ENCODE data around the gene HS6ST3.
"Not testable (repeated sequence)": the region's sequence is repeated elsewhere in the genome, so short reads cannot be mapped to it uniquely, and the experiment has no call there.

The HS6ST3 gene

DNA sequence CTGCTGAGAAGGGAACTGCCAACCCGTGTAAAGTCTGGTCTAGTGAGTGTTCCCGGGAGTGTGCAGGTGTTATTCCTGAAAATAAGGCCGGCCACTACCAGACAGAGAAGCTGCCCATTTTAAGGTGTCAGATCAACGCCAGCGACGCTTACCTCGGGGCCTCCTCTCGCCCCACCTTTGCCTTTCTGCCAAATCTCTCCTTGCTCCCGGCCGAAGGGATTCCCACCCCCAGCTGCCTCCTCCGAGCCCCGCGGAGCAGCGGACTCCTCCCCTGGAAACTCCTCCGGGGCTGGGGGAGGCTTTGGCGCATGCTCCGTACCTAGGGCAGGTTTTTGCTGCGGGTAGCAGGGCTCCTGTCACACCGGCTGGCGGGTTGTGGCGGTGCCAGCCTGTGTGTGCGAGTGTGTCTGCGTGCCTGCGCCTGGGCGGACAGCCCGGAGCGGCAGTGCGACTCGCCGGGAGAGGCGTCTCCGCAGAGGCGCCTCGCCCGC lies at the start of gene HS6ST3:
Gene HS6ST3, plus strand, starts transcription at position 359 of the 491 bp plus-strand sequence.
- peak; percentile 23 for DNase-seq

DNA sequence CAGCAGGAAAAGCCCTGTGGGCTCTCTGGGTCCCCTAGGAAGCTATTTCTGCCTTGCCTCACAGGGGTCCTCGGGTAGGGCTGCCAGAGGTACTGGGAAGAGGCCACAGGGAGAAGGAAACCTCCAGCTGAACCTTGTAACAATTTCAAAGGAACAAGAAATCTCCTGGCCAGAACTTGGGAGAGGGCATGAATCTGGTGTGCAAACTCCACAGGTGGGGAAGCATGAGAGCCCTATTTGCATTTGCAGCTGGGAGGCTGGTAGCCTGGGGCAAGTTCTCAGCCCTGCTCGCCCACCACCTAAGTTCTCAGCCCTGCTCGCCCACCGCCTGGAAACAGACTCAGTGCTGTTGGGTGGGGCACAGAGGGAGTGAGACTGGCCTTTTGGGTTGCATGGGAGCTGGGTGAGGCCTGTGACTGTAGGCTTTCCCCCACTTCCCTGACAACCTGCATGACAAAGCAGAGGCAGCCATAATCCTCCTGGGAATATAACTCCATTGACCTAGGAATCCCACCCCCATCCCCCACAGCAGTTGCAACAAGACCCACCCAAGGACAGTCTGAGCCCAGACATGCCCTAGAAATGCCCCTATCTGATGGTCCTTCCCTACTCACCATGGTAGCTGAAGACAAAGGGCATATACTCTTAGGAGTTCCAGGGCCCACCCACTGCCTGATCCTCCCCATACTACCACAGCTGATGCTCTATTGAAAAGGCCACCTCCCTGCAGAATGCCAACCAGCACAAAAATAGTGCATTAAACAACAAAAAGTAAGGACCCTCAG lies 48.4 kb upstream of the HS6ST3 start:
- no peak for DNase-seq

DNA sequence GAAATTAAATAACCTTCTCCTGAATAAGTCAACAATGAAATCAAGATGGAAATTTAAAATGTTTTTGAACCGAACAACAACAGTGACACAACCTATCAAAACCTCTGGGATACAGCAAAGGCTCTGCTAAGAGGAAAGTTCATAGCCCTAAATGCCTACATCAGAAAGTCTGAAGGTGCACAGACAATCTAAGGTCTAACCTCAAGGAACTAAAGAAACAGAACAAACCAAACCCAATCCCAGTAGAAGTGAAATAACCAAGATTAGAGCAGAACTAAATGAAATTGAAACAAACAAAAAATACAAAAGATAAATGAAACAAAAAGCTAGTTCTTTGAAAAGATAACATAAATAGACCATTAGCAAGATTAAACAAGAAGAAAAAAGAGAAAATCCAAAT lies 45.7 kb upstream of the HS6ST3 start:
- DNase-seq = no peak

DNA sequence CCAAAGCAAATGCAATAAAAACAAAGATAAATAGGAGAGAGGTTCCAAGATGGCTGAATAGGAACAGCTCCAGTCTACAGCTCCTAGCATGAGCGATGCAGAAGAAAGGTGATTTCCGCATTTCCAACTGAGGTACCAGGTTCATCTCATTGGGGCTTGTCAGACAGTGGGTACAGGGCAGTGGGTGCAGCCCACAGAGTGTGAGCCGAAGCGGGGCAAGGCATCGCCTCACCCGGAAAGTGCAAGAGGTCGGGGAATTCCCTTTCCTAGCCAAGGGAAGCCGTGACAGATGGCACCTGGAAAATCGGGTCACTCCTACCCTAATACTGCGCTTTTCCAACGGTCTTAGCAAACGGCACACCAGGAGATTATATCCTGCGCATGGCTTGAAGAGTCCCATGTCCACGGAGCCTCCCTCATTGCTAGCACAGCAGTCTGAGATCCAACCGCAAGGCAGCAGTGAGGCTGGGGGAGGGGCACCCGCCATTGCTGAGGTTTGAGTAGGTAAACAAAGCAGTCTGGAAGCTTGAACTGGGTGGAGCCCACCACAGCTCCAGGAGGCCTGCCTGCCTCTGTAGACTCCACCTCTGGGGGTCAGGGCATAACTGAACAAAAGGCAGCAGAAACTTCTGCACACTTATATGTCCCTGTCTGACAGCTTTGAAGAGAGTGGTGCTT lies 43.3 kb upstream of the HS6ST3 start:
- not testable (repeated sequence) for DNase-seq

DNA sequence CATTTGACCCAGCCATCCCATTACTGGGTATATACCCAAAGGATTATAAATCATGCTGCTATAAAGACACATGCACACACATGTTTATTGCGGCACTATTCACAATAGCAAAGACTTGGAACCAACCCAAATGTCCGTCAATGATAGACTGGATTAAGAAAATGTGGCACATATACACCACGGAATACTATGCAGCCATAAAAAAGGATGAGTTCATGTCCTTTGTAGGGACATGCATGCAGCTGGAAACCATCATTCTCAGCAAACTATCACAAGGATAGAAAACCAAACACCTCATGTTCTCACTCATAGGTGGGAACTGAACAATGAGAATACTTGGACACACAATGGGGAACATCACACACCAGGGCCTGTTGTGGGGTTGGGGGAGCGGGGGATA lies 39.0 kb upstream of the HS6ST3 start:
- not testable (repeated sequence) for DNase-seq

DNA sequence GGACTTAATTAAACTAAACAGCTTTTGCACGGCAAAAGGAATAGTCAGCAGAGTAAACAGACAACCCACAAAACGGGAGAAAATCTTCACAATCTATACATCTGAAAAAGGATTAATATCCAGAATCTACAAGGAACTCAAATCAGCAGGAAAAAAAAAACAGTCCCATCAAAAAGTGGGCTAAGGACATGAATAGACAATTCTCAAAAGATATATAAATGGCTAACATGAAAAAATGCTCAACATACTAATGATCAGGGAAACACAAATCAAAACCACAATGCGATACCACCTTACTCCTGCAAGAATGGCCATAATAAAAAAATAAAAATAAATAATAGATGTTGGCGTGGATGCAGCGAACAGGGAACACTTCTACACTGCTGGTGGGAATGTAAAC lies 38.4 kb upstream of the HS6ST3 start:
- DNase-seq = not testable (repeated sequence)

DNA sequence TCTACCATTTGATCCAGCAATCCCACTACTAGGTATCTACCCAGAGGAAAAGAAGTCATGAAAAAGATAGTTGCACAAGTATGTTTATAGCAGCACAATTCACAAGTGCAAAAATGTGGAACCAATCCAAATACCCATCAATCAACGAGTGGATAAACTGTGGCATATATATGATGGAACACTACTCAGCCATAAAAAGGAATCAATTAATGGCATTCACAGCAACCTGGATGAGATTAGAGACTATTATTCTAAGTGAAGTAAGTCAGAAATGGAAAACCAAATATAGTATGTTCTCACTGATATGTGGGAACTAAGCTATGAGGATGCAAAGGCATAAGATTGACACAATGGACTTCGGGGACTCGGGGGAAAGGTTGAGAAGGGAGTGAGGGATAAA lies 38.0 kb upstream of the HS6ST3 start:
- not testable (repeated sequence) for DNase-seq

DNA sequence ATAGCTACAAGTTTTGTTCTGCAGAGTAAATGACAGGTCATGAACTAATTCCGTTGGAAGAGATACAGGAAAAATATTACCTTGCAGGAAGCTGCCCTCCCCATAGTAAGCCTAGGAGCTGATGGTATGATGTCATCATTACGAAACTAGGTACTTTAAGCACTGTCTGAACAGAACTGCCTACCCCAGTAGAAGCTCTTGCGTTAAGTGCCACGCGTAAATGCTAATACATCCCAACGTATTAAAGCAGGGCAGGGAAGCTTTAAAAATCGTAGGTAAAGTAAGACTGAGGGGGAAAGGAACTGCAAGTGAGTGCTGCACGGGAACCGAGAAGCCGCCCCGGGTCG lies 37.3 kb upstream of the HS6ST3 start:
- DNase-seq = no peak

DNA sequence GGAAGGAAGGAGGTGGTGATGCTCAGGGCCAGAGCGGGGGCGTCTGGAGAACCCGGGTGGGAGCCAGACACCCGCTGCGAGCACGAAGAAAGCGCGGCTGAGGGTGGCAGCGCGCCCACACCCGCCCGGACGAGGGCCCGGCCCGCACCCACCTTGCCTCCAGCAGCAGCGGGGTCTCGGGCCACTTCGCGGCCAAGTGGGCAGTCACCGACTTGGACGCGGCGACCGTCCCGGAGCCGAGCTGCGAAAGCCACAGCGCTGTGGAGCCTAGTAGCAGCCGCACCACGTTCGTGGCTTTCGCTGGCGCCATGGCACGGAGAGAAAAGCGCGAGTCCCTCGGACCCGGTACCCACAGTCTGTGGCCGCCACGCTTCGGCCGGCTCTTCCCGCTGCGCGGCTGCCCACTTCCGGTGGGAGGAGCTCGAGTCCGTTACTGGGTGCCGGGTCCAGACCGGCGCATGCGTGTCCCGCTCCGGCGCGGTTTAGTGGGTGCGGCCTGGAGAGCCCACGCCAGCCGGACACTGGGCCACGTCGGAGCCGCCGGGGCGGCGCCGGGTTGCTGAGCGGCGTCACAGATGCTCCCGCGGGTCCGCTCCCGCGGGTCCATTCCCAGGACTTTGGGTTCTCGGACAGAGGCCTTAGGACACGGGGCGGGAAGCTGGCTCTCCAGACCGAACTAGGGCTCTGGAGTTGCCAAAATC lies 36.8 kb upstream of the HS6ST3 start, which contains the start of gene UGGT2:
Gene UGGT2, minus strand, starts transcription at position 399 of the 701 bp plus-strand sequence. Its CDS starts 89 bp downstream, at position 310.
- peak; percentile 97 for DNase-seq

DNA sequence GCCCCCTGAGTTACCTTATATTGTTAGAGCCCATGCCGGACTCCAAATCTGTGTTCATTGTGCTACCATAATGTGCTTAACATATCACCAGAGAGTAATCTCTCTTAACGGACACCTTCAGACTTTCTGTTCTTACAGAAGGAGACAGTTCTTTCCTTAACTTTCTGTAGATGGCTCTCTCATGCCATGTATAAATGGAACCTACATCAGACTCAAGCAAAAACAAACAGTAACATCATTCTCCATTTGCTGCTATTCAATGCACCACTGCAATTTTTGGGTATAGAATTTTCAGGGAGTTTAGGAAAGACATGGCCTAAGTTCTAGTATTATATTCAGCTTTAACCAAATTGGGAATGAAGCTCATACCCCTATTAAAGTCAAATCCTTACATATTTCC lies 24.1 kb upstream of the HS6ST3 start:
- DNase-seq = no peak

DNA sequence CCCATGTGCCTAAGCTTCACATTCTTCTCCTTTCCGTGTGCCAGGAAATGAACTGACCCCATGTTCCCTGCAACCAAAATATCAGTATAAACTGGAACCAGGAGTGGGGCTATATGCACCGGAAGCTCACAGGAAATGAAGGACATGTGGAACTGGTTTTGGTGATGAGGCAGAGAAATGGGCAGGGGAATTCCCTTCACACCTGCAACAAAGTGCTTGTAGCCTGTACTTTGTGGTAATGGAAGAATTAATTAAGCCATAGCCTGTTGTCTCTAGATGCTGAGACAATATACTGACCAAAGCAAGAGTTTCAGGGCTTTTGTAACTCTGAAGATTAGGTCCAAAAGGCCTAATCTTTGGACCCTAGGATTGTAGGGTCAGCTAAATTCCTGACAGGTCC lies 21.2 kb upstream of the HS6ST3 start:
- DNase-seq = no peak

DNA sequence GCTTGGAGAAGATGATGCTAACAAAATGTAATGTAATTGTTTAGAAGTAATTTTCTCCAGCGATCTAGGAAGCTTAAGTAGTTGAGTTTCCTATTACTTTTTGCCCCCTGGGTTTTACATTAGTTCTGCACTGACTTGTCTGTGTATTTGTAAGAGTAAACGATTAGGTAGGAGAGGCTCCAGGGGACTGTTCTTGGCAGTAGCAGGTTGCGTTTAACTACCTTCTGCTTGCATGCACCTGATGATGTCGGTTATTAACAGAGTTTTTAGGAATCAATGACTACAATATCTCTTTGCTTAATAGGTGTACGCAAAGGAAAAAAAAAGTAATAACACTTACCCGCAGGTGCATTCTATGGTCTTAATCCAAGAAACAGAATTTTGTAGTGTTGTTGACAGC lies 18.4 kb upstream of the HS6ST3 start:
- DNase-seq = no peak

DNA sequence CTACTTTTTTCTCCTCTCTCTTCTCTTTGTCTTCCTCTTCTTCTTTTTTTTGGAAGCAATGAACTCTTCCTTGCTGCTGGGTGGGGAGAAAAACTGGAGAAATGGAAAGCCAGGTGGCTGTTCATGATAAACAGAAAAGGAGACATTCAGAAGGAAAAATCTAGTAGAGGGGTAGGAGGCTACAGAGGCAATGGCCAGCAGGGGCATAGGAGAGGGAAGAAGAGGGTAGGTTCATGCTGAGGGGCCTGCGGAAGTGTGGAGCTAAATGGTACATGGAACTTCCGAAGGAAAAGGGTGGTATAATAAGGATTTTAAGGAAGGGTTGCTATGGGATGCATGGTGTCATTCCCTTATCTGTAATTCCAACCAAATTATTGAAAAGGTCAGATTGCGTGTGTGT lies 17.5 kb upstream of the HS6ST3 start:
- no peak for DNase-seq

DNA sequence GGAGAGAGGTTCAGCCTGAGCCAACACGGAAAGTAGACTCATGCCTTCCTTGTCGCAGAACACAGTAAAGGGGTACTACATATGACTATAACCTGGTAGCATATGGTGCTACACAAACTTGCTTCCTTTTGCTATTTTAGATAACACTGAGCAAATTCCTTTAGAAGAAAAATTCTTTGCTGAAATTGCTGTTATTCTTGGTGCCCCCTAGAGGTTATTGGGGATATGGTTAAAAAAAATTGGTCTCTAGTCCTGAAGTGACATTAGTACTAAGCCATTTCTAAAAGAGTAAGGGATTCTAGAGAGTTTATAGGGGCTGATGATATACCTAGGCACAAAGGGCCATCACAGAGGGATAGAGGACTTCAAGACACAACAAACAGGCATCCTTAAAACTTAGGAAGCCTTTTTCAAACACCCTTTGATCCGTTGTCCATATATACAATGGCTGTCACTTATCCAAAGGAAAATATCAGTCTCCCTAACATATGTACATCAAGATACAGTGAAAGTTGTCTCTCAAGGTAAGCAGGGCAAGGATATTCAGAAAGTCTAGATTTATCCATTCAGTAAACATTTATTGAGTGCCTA lies 13.9 kb upstream of the HS6ST3 start:
- no peak for DNase-seq

DNA sequence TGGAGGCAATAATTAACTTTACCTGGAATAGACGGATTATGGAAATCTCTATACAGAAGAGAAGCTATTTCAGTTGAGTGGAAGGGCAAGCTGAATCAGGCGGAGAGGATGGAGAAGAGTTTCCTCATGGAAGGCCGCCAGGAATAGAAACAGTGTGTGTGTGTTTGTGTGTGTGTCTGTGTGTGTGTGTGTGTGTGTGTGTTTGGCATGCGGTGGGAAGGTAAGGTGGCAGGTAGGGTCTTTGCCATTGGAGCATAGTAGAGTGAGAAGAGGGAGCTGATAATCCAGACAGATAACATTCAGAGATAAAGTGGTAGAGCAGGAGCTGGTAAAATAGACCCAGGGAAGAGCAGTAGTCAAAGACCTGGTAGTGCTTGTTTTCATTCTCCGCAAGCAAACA lies 9.2 kb upstream of the HS6ST3 start:
- DNase-seq = no peak

DNA sequence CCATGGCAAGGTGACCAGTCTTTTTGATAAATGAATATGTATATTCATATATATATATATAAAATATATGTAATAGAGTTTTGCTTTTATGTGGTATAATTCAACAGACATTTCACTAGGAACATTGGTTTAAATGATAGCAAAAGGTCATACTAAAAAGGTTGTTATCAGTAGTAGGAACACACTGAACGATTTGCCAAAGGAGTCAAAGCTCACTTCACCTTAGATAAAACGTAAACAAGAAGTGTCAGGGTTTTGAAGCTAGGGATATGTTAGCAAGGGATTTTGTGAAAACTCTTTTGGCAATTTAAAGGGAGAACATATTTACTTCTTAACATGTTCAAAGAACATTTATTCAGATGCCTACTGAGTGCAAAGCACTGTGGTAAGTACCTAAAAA lies 8.0 kb upstream of the HS6ST3 start:
- no peak for DNase-seq

DNA sequence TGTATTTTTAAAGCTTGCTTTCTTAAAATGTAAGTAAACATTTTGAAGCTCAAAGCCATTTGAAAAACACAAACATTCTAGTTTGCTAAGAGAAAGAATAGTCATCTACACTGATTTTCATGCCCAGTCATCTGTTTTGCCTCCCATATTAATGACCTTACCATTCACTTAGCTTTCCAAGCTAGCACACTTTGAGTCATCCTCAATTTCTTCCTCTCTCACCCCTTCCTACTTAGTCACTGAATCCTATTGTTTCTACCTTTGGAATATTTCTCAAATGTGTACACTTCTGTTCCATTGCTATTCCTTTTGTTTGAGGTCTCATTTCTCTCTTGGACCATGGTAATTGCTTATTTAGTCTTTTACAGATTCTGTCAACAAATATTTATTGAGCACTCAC lies 7.3 kb upstream of the HS6ST3 start:
- no peak for DNase-seq

DNA sequence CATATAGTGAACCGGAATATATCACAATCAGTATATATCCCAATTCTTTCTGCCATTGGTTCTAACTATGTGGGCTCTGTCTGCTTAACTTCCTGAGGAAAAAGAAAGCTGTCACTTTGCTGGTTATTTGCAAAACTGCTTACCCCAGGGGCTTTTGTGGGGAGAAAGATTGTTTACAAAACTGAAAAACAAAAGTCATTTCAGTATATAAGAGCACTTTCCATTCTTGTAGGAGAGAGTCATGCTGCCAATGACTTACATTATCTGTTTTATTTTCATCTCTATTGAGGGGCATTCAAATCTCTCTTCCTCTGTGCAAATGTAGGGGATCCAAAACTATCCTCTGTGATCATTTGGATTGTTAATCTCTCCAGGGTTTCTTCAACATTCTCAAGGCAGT lies 3.2 kb upstream of the HS6ST3 start:
- DNase-seq = no peak

DNA sequence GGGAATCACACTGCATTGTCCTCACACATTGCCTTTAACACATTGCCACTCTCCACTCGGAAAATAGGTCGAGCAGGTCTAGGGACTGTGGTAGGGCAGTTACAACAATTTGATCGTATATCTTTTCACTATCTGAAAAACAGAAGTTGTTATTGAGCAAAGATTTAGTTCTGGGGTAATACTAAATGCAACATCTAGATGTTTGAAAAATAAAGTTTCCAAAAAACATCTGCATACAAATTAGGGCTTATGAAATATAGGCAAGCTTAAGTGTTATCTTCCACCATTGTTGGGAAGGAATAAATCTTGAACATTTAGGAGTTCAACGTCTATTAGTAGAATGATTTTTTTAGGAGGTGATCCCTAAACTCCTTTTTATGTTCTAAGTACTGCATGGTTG lies 768 bp upstream of the HS6ST3 start:
- no peak for DNase-seq

DNA sequence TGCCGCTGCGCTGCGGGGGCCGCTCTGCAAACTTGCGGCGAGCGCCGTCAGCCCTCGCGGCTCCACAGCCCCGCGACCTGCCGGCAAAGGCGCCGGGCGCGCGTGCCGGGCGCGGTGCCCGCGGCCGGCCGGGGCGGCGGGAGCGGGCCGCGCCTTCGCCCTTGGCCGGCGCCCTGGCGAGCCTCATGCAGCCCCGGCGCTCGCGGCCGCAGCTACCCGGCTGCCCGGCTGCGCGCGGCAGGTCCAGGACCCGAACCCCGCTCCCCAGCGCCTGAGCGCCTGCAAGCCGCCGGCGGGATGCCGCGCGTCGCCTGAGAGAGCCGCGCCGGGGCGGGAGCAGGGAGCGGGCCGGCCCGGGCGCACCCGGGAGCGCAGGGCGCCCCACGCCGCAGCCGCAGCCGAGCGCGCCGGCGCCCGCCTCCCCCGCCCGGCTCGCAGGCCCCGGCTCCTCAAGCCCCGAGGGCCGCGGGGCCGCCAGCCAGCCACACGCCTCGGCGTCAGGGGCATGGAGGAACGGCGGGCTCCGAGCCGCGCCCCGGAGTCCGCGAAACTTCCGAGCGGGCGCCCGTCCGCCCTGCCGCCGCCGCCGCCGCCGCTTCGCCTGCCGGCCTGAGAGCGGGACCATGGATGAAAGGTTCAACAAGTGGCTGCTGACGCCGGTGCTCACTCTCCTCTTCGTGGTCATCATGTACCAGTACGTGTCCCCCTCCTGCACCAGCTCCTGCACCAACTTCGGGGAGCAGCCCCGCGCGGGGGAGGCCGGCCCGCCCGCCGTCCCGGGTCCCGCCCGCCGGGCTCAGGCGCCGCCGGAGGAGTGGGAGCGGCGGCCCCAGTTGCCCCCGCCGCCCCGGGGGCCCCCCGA lies 564 bp downstream of the HS6ST3 start:
- peak; percentile 27 for DNase-seq

DNA sequence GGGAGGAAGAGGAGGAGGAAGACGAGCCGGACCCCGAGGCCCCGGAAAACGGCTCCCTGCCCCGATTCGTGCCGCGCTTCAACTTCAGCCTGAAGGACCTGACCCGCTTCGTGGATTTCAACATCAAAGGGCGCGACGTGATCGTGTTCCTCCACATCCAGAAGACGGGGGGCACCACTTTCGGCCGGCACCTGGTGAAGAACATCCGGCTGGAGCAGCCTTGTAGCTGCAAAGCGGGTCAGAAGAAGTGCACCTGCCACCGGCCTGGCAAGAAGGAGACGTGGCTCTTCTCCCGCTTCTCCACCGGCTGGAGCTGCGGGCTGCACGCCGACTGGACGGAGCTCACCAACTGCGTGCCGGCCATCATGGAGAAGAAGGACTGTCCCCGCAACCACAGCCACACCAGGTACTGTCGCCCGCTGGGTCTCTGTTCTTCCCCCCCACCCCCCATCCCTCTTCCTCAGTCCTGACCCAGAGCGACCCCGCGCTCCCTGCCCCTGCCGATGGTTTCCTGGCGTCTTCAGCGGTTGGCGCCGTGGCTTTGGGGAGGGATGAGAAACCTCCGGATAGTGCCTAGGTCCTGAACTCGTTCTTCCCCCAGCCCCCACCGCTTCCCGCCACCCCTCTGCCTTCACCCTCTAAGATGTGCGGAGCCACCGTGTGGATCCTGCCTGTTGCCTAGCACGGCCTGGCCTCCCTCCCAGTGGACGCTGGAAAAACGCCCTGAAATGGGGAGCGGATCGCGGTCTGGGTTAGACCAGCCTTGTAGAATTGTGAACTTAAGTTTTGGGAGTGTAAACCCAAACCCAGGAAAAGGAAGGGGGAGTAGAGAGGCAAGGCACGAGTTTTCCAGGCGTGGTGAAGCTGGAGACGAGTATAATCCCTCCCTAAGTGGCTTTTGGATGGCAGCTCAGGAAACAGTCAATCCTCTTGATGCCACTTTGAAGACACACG lies 1.5 kb downstream of the HS6ST3 start:
- peak; percentile 61 for DNase-seq

Data from femur (tissue), 1 donor.